K562 (cell line): ENCODE measurements around the gene RUNX1.

Experiments
- ARID1B ChIP-seq: fragments of 450-650 bp; IDR thresholded peaks from 2 replicates; pipeline ENCODE4 v1.6.1; 2016; ENCODE audit warnings: antibody characterized with exemption, mild to moderate bottlenecking, inconsistent platforms
- BACH1 ChIP-seq: fragments of 200-800 bp; sonication (Bioruptor generic); IDR thresholded peaks from 2 replicates; pipeline ENCODE4 v1.6.1; 2016; ENCODE audit warnings: missing genetic modification characterization, missing compliant biosample characterization
- CTCF ChIP-seq, 3 experiments: IDR thresholded peaks in 2 of 3; conservative IDR thresholded peaks in 1 of 3; 2 replicates each; pipeline ENCODE4 v1.5.1; 2011 to 2012; ENCODE audit warnings: low read length in 3 of 3, mild to moderate bottlenecking in 3 of 3, control low read depth in 2 of 3, improper control_type of control experiment in 1 of 3, inconsistent platforms in 1 of 3, low read depth in 1 of 3, mixed read lengths in 1 of 3, moderate library complexity in 1 of 3; ENCODE audit not compliant: insufficient read depth in 2 of 3
- FUS ChIP-seq: fragments of 200-400 bp; formaldehyde crosslinking; optimal IDR thresholded peaks from 2 replicates; pipeline ENCODE3; 2017; ENCODE audit warnings: low read depth, low read length
- NCOA2 ChIP-seq, 2 experiments: fragments of 450-650 bp; IDR thresholded peaks; 2 replicates each; pipeline ENCODE4 v1.6.1; 2018; ENCODE audit warnings: mild to moderate bottlenecking in 2 of 2, moderate library complexity in 1 of 2; ENCODE audit not compliant: partially characterized antibody in 2 of 2
- NFRKB ChIP-seq: fragments of 450-650 bp; IDR thresholded peaks from 2 replicates; pipeline ENCODE4 v1.6.1; 2016; ENCODE audit warnings: low read depth
- POLR2A ChIP-seq: fragments of 450-650 bp; conservative IDR thresholded peaks from 2 replicates; pipeline ENCODE4 v1.6.1; 2016
- SP1 ChIP-seq: sonication (generic); formaldehyde crosslinking; IDR thresholded peaks from 2 replicates; pipeline ENCODE4 v1.8.1; 2022; ENCODE audit warnings: mild to moderate bottlenecking, missing genetic modification reagents
- SRF ChIP-seq, 2 experiments: fragments of 250-450, 450-650 bp in 1 of 2; sonication (Bioruptor Pico) in 1 of 2; sonication (generic) in 1 of 2; formaldehyde crosslinking; IDR thresholded peaks; 2 replicates each; pipeline versions ENCODE4 v1.5.0 to v1.5.1; 2020 to 2022; ENCODE audit warnings: mild to moderate bottlenecking in 1 of 2, missing genetic modification reagents in 1 of 2
- TEAD4 ChIP-seq, 2 experiments: sonication (generic) in 1 of 2; formaldehyde crosslinking in 1 of 2; IDR thresholded peaks; 2 replicates each; pipeline versions ENCODE4 v1.6.1 to v1.8.0; 2012 to 2022; ENCODE audit warnings: borderline replicate concordance in 1 of 2, inconsistent platforms in 1 of 2, low read length in 1 of 2, mild to moderate bottlenecking in 1 of 2, missing genetic modification reagents in 1 of 2
- USF2 ChIP-seq: sonication (generic); formaldehyde crosslinking; IDR thresholded peaks from 2 replicates; pipeline ENCODE4 v1.5.0; 2020; ENCODE audit warnings: missing genetic modification reagents
- ZC3H11A ChIP-seq: IDR thresholded peaks from 2 replicates; pipeline ENCODE4 v1.6.1; 2012; ENCODE audit warnings: low read depth, low read length, improper control_type of control experiment
- ZNF121 ChIP-seq: sonication (generic); formaldehyde crosslinking; conservative IDR thresholded peaks from 2 replicates; pipeline ENCODE4 v1.8.0; 2022; ENCODE audit warnings: missing genetic modification reagents

GRCh38 chr21:34988139-34988538 is 61.0 kb downstream of the RUNX1 start:
- TF ChIP-seq USF2 (CRISPR knock-in tag) (no peak), NFRKB (no peak), FUS (no peak), CTCF (IDR thresholded peaks at IDR 0.05 in 2 of 3, conservative IDR thresholded peaks at IDR 0.05 in 1 of 3; ENCODE audit: insufficient read depth in 2 of 3, low read depth in 1 of 3, low read length in 3 of 3) (no peak), TEAD4 (IDR thresholded peaks at IDR 0.05; ENCODE audit: low read length) (no peak), TEAD4 (CRISPR knock-in tag; IDR thresholded peaks at IDR 0.05; ENCODE audit: borderline replicate concordance) (no peak), ZNF121 (CRISPR knock-in tag) (no peak), SRF (CRISPR knock-in tag; IDR thresholded peaks at IDR 0.05) (no peak), POLR2A (no peak), SP1 (CRISPR knock-in tag) (no peak), ARID1B (no peak), NCOA2 (IDR thresholded peaks at IDR 0.05; ENCODE audit: partially characterized antibody in 2 of 2) (no peak), ZC3H11A (no peak), BACH1 (tag) (no peak)
